IPS-20b (cell line): Measurements from ENCODE around the gene JUP.
A peak's percentile ranks its signal among the peaks of the same experiment; 100 is the strongest.

Experiments
- H3K27ac ChIP-seq: one replicate; pipeline ENCODE4 v1.5.1; 2013; ENCODE audit warnings: low read length
- H3K27me3 ChIP-seq: 2 replicates; pipeline ENCODE4 v1.6.1; 2013; ENCODE audit warnings: mild to moderate bottlenecking, low read length, inconsistent platforms; ENCODE audit not compliant: insufficient read depth
- H3K36me3 ChIP-seq: 2 replicates; pipeline ENCODE4 v1.6.1; 2013; ENCODE audit warnings: low read depth, mild to moderate bottlenecking, inconsistent platforms, low read length, moderate library complexity; ENCODE audit not compliant: insufficient read depth
- H3K4me1 ChIP-seq: 2 replicates; pipeline ENCODE4 v1.6.1; 2013; ENCODE audit warnings: mild to moderate bottlenecking, control low read depth, inconsistent platforms, low read length, moderate library complexity; ENCODE audit not compliant: insufficient read depth
- H3K4me3 ChIP-seq: 2 replicates; pipeline ENCODE4 v1.5.1; 2013; ENCODE audit warnings: mild to moderate bottlenecking, low read length, inconsistent platforms
- H3K9ac ChIP-seq: 2 replicates; pipeline ENCODE4 v1.6.1; 2013; ENCODE audit warnings: low read depth, mild to moderate bottlenecking, inconsistent platforms, low read length, moderate library complexity
- H3K9me3 ChIP-seq: 2 replicates; pipeline ENCODE4 v1.6.1; 2013; ENCODE audit warnings: mild to moderate bottlenecking, low read depth, low read length, inconsistent platforms; ENCODE audit not compliant: insufficient read depth

Gene JUP

GRCh38 chr17:41707803-41708669, 78.5 kb downstream of the JUP start:
- H3K36me3 ChIP-seq: no peaks in the 10 kb centered on the region
- no peak overlapping the region for H3K9ac ChIP-seq
- no peak overlapping the region for H3K27ac ChIP-seq
- no peaks in the 10 kb centered on the region for H3K9me3 ChIP-seq
- peaks cover 12% of the 10 kb centered on the region; the same call in 1 of the 2 replicates for H3K4me1 ChIP-seq
- H3K4me3 ChIP-seq: no peak overlapping the region
- H3K27me3 ChIP-seq: peaks cover 95% of the 10 kb centered on the region

- H3K4me3 ChIP-seq: peak overlapping the region; percentile 21; the same call in 1 of the 2 replicates
- H3K36me3 ChIP-seq: no peaks in the 10 kb centered on the region
- peaks cover 79% of the 10 kb centered on the region for H3K27me3 ChIP-seq
- H3K9me3 ChIP-seq: no peaks in the 10 kb centered on the region
- H3K9ac ChIP-seq: no peak overlapping the region
- no peak overlapping the region for H3K27ac ChIP-seq
- peaks cover 12% of the 10 kb centered on the region; the same call in 1 of the 2 replicates for H3K4me1 ChIP-seq
Measured at GRCh38 chr17:41705271-41705991, 81.1 kb downstream of the JUP start.
